GM10248 (cell line): ENCODE results near the gene POLA2.

Experiments used
- CTCF ChIA-PET: fragments of 300-600 bp; sonication (Branson Sonifier 250); formaldehyde crosslinking; extraction: SDS; loops from one replicate; lab custom pipeline; 2021; ENCODE audit warnings: antibody characterized with exemption; lab: Yijun Ruan, JAX
- POLR2A ChIA-PET: fragments of 350-650 bp; sonication (Branson Sonifier 250); formaldehyde crosslinking; extraction: SDS; loops from one replicate; lab custom pipeline; 2020; ENCODE audit warnings: antibody characterized with exemption; lab: Yijun Ruan, JAX
- DNase-seq: peaks from one replicate; pipeline ENCODE4 v3.0.0; 2012; ENCODE audit errors: extremely low spot score
- CTCF ChIP-seq: IDR thresholded peaks from 2 replicates; pipeline ENCODE4 v1.5.1; 2012; ENCODE audit warnings: mild to moderate bottlenecking, low read depth; ENCODE audit errors: extremely low read depth, missing control alignments, control extremely low read depth

POLA2 gene

GRCh38 chr11:65303555-65303954, 41.8 kb downstream of the POLA2 start:
- POLR2A ChIA-PET: interaction anchor here (0.5 to 0.8 kb wide), 2 partner anchors 41 to 152 kb away, joined by 3 to 5 read pairs; no protein-coding TSS in a partner anchor
- CTCF ChIA-PET: interaction anchor here (0.9 to 39.5 kb wide), 2 partner anchors 12 to 28 kb away, joined by 3 to 686 read pairs; partner anchors contain the start of gene CDC42EP2
- DNase-seq: no peak
- TF ChIP-seq CTCF: no peak

GRCh38 chr11:65304110-65304509, 42.3 kb downstream of the POLA2 start:
- POLR2A ChIA-PET: interaction anchor here (0.5 kb wide), 2 partner anchors 46 to 152 kb away, joined by 5 read pairs; no protein-coding TSS in a partner anchor
- DNase-seq: no peak
- TF ChIP-seq CTCF: no peak
- CTCF ChIA-PET: interaction anchor here (0.9 to 39.5 kb wide), 2 partner anchors 12 to 28 kb away, joined by 3 to 686 read pairs; partner anchors contain the start of gene CDC42EP2

- DNase-seq: no peak
- ChIA-PET CTCF (interaction anchor here (22.1 to 39.5 kb wide), 2 partner anchors 11 to 15 kb away, joined by 686 read pairs; partner anchors contain the start of gene CDC42EP2), POLR2A (interaction anchor here (0.5 kb wide), 1 partner anchor 45 kb away, joined by 5 read pairs; no protein-coding TSS in a partner anchor)
- no peak for TF ChIP-seq CTCF
Measured at GRCh38 chr11:65304613-65305012, 42.9 kb downstream of the POLA2 start.

GRCh38 chr11:65305501-65306268, 43.9 kb downstream of the POLA2 start:
- no peak for DNase-seq
- ChIA-PET CTCF (interaction anchor here (22.1 to 39.5 kb wide), 2 partner anchors 10 to 16 kb away, joined by 686 read pairs; partner anchors contain the start of gene CDC42EP2), POLR2A (interaction anchor here (0.5 kb wide), 2 partner anchors 59 to 202 kb away, joined by 4 to 5 read pairs; no protein-coding TSS in a partner anchor)

GRCh38 chr11:65307298-65308229, 45.8 kb downstream of the POLA2 start:
- ChIA-PET POLR2A (no interaction called here), CTCF (interaction anchor here (22.1 to 39.5 kb wide), 2 partner anchors 8 to 18 kb away, joined by 686 read pairs; partner anchors contain the start of gene CDC42EP2)
- DNase-seq: no peak
- TF ChIP-seq CTCF: no peak

More at GRCh38 chr11:65305501-65306268, 43.9 kb downstream of the POLA2 start:
- no peak for TF ChIP-seq CTCF
